Stimulated activated CD4-positive, alpha-beta T cell treated with anti-CD3 and anti-CD28 coated beads, Interleukin-12 subunit alpha, Interleukin-12 subunit beta, amount 100 ng/mL, for 4 hours (primary cell): ENCODE data around the gene SLC10A1.

ENCODE experiments used
- DNase-seq: peaks from one replicate; pipeline ENCODE4 v3.0.0-alpha.2; 2020

The SLC10A1 gene

DNA sequence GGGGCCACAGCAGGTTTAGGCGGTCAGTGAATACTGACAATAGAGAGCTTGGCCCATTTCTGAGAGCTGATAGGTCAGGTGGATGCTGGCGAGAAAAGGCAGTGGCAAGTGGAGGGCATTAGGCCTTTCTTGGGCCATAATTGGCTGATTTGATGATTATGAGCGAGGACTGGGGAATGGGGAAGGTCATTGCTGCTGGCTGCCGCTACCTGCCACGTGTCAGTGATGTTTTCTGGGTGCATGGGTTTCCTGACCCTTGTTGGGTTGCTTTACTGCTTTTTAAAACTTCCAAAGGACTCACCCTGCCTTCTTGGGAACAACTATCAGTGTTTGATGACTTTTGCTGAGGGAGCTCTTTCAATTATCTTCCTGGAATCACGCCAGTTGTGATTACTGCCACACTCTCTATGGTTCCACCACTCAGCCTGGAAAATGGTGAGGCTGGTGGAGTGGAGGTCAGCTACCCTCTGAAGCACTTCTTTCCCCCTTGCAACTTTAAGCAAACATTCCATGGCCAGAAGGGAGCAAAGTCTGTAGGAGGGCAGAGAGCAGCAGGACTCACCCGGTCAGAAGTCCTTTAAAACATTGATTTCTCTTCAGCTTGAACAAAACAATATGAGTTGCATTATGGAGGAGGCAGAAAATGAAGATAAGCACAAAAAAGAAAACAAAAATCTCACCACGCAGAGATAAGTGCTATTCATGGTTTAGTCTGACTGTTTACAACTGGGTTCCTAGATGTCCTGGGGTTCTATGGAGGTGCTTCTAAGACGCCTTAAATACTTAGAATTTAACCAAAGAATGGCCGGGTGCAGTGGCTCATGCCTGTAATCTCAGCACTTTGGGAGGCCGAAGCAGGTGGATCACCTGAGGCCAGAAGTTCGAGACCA, 12.1 kb upstream of the SLC10A1 start:
- DNase-seq: no peak

DNA sequence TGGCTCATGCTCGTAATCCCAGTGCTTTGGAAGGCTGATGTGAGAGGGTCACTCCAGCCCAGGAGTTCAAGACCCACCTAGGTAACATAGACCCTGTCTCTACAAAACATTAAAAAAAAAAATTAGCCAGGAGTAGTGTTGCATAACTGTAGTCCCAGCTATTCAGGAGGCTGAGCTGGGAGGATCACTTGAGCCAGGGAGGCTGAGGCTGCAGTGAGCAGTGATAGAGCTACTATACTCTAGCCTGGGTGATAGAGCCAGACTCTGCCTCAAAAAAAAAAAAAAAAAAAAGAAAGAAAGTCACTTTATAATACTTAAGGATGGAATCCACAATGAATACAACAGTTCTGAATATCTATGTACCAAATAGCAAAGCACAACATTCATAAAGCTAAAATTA, 10.2 kb upstream of the SLC10A1 start:
- DNase-seq: no peak

DNA sequence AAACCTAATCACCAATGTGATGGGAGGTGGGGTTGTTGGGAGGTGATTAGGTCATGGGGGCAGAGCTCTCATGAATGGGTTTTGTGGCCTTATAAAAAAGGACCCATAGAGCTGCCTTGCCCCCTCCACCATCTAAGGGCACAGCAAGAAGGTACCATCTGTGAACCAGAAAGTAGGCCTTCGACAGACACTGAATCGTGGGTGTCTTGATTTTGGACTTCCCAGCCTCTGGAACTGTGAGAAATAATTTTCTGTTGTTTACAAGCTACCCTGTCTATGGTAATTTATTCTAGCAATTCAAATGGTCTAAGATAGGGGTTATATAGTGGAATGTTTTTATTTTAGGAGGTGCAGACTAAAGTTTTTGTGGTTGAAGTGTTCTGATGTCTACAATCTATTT, 7.9 kb upstream of the SLC10A1 start:
- DNase-seq: no peak

DNA sequence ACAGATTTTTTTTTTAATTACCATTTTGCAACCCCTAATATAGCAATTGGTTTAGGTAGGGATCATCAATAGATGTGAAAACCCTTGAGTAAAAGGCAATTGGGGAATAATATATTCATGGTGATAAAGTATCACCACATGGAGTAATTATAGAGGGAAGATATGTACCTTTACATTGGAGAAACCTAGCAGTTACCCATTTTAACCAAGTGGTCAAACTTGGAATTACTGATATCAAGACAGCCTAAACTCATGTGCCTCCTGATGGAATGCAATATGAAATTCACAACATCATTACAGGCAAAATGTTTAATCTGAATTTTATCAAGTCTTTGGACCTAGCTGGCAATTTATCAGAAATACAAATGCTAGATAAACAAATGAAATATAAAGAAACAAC, 6.7 kb upstream of the SLC10A1 start:
- no peak for DNase-seq

DNA sequence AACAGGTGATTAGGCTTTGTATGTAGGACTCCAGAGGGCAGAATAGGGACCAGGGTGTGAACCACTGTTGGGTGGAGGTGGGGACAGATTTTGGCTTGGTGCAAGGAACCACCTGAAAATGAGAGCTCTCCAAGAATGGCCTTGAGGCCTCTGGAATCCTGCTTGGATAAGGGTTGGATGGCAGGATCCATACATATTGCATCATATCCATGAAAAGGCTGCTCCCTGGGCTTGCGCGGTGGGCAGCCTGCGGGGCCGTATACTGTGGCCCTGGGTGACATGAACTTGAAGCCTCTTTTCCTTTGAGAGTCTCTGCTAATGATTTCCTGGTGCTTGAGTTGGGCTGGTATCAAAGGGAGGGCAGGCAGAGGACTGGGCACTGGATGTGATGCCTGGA, 1.3 kb upstream of the SLC10A1 start:
- no peak for DNase-seq

DNA sequence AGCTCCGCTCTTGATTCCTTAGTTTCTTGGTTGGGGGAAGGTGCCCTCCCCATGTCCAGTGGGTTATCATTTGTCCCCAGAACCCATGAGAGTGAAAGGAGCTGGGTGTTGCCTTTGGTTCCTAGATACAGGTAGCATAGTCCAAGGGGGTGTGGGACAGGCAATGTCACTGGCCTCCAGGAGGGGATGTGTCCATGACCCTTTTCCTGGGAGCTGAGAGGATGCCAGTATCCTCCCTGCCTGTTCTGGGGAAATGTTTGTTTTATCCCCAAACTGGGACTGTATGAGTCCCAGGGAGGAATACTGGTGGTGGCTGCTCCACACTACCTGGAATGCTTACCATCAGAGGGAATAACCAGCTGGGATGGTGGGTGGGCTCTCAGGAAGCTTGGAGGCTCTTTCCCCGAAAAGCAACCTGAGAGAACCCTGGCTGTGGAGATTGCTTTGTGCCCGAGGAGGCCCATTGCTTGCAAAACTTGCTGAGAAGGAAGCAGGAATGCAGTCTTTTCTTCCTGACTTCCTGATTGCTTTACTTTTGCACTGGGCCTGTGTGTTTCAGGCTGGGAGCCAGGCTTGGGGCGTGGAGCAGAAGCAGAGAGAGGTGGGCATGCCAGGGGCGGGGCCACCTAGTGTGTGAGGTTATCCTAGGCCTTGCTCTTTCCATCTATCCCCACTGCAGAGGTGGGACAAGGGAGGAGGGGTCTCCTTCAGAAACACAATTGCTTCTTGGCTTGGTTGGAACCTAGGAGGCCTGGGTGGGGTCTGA, 715 bp upstream of the SLC10A1 start:
- DNase-seq: no peak

DNA sequence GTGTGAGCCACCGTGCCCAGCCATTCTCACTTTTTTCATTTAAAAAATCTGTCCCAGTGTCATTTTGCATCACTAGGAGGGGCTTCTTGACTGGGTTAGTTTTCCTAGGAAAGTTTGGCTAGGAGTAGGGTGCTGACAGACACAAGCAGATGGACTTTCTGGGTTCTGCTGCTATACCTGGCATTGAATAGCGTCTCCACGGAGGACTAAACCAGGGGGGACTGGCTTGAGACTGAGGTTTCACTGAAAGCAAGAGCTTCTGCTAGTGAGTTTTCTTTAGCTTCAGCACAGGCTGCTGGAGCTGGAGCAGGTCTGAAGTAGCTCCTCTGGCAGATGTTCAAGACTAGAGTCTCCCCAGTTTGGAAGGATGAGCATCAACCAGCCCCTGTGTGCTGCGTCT, 1.4 kb downstream of the SLC10A1 start:
- no peak for DNase-seq

DNA sequence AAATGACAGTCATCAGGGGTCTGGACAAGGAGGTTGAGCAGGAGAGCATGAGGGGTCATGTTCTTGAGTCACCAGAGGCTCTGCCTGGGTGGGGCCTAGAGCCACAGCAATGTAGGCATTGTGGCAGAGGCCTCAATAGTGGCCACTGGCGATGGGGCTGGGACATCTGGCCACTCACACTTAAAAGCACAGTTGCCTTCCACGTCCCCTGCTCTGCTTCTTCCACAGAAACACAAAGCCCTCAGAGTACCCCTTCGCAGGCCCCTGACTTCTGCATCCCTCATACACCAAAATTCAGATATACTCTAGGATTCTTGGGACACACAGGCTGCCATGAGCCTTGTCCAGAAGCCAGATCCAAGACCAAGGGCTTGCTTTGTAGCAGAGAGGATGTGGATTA, 2.2 kb downstream of the SLC10A1 start:
- DNase-seq: no peak

DNA sequence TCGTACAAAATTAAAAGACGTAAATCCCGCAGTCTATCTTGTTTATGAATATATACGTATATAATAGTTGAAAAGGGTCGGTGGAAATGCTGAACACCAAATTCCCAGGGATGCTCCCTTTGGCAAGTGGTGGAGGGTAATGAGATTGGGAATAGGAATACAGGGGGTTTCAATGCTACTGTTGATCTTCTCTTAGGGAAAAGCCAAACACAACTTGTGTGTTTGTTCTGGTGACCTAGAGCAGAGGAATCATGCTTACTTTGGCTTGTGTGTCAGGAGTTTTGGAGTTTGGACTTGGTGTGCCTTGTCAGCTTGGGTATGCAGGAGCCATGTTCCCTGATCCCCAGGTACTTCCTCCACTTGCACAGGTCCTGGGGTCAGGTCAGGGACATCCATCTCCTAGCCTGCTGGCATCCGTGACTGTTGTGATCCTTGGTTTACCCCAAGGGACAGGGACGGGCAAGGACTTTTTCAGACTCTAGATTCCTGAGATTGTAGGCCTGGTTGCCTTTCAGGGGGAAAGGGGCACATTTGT, 4.1 kb downstream of the SLC10A1 start:
- DNase-seq: no peak

DNA sequence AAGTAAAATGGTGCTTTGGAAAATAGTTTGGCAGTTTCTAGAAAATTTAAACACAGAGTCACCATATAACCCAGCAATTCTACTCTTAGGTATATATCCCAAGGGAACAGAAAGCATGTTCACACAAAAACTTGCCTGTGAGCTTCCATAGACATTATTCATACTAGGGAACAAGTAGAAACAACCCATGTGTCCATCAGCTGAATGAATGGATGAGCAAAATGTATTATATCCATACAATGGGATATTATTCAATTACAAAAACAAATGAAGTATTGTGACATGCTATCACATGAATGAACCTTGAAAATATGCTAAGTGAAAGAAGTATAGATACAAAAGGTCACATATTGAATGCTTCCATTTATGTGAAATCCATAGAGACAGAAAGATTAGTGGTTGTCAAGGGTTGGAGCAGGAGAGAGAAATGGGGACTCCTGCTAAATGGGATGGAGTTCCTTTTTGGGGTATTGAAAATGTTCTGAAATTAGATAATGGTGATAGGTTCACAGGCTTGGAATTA, 7.9 kb downstream of the SLC10A1 start:
- no peak for DNase-seq

DNA sequence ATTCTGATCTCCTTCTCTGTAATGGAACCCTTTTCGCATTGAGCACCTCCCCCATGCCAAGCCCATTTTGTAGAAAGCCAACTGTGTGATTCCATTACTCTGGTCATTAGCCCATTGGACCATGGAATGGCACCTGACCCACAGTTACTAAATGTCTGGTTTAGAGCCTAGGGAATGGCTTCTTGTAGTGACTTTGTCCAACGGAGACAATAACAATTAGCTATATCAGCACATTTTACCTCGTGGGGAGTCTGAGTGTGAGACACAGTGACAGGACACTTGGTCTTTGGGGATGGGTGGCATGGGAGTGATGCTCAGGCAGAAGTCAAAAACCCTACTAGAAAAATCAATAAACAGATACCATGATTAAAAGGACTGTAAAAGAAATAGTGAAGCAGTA, 10.4 kb downstream of the SLC10A1 start:
- no peak for DNase-seq

DNA sequence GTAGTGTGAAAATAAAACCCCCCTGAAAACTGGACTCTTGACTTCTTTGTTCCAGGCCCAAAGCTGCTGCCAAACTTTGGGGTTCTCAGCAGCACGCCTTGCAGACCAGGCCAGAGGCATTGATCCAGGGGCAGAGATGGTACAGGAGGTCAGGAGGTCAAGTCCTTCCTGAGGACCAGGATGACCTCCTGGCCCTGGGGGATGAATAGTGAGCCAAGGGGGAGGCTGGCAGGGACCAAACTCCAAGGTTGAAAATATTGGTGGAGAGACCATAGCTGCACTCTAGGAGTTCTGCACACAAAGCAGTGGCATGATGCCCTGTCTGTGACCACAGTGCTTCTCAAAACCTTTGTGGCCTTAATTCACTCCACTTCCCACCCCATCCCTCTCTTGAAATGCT, 12.1 kb downstream of the SLC10A1 start:
- DNase-seq: no peak

DNA sequence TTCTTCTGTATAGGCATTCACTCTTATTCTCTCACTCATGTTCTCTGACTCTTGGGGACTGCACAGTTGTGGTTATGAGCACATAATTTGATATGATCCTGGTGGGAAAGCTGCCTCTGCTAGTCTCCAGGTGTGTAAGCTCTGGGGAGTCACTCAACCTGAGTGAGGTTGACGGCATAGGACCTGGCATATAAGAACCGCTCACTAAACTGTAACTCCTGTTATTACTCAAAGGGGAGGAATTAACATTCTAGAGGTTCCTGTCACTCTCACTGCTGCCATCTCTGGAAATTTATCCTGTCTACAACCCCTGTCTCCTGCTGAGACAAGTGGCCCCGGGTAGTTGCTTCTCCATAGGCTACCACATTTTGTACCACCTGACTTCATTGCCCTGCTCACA, 16.1 kb downstream of the SLC10A1 start:
- DNase-seq: no peak

DNA sequence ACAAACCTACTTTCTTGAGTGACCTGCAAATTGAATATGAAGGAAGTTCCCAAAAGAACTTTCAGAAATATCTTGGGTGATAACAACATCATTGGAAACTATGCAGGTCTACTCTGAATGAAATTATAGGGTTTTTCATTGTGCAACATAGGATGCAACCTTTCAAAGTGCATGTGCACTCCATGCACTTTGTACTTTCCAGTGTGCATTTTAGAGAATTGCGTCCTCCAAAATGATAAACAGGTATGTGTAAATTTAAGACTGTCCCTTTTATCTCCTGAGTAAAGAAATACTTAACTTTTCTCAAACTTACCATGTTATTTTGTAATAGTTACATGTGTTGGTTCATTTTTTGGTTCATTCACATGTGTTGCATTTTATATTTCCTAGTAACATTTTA, 16.9 kb downstream of the SLC10A1 start:
- no peak for DNase-seq

DNA sequence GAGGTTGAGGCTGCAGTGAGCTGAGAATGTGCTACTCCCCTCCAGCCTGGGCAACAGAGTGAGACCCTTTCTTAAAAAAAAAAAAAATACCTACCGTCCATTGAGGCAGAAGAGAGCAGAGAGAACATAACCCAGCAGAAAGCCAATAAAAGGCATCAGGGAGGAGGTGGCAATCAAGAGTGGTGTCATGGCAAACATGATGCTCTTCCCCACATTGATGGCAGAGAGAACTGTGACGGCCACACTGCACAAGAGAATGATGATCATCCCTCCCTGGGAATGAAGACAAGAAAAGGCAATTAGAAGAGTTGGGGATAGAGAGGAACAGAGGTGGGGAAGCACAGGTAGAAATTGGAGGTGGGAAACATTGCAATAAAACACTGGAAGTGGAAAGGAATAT, 18.0 kb downstream of the SLC10A1 start:
- DNase-seq: no peak

DNA sequence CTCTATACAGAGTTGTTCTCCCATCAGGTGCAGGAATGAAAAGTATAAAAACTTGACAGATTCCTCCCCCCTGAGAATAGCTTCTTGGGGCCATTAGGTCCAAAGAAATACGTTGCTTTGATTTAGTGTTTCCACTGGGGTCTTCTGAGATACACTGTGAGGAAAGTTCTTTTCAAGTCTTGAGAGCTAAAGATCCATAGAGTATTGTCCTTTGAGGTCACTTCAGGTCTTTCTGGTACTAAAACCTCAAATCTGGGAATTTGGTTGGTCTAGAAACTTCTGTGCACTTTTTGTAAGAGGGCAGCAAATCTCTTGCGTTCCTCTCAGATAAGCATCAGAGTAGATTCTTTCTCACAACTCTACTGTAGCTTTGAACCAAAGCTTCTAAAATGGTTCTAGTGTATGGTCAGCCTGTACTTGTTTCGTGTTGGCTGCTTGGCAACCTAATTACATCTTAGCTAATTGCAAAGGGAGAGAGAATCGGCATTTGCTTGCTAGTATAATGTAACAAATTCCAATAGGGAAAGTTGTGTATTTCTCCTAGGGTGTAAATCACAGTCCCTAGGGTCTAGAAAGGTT, 20.1 kb downstream of the SLC10A1 start:
- DNase-seq: no peak

DNA sequence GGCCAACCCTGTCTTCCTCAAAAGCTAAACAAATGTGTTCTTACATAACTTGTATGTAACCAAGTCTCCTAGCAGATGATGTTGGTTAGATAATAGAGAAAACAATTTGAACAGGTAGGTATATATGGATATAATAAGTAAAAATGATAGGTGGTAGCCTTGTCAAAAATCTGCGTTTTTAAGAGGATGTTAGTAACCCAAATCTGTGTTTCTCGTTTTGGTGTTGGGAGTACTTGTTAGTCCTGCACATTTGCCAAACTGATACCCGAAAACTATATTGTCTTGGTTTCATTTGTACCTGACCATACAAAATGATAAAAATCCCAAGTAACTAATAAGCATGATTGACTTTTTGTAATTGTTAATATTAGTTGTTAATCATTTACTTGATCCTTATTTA, 22.0 kb downstream of the SLC10A1 start:
- DNase-seq: no peak

DNA sequence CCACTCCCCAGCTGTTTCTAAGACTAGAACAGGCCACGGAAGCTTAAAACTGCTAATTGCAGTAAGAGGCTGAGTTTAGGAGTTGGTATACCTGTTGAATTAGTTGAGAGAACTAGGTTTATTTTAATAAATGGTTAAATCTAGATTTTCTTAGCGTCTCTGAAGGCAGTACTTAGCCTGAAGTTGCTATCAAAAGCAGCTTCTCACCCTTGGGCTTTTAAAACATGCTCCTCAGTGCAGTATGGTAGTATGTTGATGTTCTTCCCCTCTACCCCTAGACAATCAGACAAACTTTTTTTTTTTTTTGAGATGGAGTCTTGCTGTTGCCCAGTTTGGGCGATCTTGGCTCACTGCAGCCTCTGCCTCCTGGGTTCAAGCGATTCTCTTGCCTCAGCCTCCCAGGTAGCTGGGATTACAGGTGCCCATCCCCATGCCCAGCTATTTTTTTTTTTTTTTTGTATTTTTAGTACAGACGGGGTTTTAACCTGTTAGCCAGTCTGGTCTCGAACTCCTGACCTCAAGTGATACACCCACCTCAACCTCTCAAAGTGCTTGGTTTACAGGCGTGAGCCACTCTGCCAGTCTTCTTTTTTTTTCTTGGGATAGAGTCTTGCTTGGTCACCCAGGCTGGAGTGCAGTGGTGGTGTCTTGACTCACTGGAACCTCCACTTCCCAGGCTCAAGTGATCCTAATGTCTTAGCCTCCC, 23.3 kb downstream of the SLC10A1 start:
- DNase-seq: no peak

DNA sequence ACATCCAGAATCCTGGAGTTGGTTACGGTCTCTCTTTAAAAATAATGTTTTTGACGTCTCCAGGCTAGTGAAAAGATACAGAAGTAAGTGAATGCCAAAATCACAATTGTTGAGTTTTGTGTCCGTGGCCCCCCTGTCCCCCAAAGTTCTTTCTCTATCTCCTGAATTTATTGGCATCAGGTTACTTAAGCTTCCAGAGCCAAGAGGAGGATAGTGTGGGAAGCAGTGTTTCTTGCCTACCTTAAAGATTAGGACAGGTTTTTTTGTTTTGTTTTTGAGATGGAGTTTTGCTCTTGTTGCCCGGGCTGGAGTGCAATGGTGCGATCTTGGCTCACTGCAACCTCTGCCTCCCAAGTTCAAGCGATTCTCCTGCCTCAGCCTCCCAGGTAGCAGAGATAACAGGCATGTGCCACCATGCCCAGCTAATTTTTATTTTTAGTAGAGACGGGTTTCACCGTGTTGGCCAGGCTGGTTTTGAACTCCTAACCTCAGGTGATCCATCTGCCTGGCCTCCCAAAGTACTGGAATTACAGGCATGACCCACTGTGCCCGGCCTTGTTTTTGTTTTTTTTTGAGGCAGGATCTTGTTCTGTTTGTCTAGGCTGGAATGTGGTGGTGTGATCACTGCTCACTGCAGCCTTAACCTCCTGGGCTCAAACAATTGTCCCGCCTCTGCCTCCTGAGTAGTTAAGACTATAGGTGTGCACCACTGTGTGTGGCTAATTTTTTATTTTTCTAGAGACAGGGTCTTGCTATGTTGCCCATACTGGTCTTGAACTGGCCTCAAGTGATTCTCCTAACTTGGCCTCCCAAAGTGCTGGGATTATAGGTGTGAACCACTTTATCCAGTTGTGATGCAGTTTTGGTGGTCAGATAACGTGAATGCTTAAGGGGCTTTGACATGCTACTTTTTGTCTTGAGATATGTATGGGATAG, 24.7 kb downstream of the SLC10A1 start:
- no peak for DNase-seq

DNA sequence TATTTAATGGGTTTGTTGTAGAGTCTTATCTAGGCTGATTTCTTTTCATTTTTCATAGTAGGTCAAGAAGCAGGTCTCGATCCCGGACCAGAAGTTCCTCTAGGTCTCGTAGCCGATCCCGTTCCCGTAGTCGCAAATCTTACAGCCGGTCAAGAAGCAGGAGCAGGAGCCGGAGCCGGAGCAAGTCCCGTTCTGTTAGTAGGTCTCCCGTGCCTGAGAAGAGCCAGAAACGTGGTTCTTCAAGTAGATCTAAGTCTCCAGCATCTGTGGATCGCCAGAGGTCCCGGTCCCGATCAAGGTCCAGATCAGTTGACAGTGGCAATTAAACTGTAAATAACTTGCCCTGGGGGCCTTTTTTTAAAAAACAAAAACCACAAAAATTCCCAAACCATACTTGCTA, 25.9 kb downstream of the SLC10A1 start:
- no peak for DNase-seq

DNA sequence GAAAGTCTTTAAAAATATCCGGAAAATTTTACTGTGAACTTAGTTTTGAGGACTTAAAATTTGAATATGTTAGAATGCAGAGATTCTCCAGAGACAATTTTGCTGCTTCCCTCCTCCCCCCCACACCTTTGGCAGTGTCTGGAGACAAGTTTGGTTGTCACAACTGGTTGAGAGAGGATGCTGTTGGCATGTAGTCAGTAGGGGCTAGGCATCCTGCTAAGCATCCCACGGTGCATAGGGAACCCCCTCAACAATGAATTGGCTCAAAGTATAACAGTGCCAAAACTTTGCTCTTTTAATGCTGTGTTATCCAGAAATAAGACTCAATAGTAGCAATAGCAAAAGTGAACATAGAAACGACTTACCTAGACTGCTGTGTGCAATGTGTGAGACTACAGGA, 26.5 kb downstream of the SLC10A1 start:
- DNase-seq: no peak

DNA sequence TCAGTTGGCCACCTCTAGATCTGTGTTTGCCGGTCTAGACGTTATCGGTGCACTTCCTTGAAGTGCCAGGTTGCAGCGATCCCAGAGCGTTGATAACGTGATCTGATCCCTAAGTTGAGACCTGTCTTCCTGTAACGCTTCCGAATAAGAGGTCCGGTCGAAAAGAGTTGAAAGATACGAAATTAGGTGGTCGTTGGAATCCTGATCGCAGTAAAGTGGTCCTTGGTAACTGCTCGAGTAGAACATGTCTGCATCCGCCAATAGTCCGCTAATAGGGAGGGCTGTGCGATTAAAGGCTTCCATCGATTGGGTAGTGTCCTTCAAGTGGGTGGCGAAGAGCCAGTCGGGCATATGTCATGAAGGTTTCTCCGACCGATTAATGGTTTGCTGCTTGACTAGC, 27.4 kb downstream of the SLC10A1 start:
- no peak for DNase-seq
